Islet precursor cell (in vitro differentiated cells): ENCODE results near the gene S100Z.
"Not testable (repeated sequence)": the region's sequence is repeated elsewhere in the genome, so short reads cannot be mapped to it uniquely, and the experiment has no call there.

Experiments used
- DNase-seq: peaks from one replicate; pipeline ENCODE4 v3.0.0-alpha.2; 2018

The S100Z gene

GRCh38 chr5:76888733-76889300, 39.0 kb downstream of the S100Z start:
- DNase-seq, result no peak

DNA sequence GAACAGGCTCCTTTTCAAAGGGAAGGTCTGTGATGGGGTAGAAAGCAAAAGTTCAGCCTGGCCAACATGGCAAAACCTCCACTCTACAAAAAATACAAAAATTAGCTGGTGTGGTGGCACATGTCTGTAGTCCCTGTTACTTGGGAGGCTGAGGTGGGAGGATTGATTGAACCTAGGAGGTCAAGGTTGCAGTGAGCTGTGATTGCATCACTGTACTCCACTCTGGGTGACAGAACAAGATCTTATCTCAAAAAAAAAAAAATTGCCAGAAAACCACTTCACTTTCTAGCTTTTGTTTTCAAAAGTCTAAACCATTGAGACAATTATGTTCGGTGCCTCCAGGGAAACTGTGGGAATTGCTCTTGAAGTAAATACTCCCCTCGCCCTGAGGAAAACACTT, 43.5 kb downstream of the S100Z start:
- no peak for DNase-seq

GRCh38 chr5:76896196-76896595, 46.4 kb downstream of the S100Z start:
- DNase-seq, result no peak

GRCh38 chr5:76901522-76901921, 51.7 kb downstream of the S100Z start:
- no peak for DNase-seq

DNA sequence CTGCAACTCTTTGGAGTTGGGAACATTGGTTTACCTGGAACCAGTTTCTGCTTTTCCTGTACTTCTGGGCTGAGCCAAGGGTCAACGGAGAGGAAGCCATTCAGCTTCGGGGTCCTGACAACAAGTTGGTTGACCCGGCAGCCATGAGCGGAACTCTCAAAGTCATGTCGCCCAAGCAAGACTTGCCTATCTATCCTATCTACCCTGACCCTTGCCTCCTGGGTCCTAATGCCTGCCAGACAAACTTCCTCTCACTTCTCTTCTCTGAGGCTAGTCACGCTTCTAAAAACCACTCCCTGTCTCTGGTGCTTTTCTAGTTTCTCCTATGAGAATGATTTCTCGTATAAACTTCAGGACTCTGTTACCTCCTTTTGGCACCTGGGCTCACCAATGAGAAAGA, 58.4 kb downstream of the S100Z start:
- DNase-seq, result no peak

GRCh38 chr5:76910344-76910933, 60.6 kb downstream of the S100Z start:
- DNase-seq, result not testable (repeated sequence)

GRCh38 chr5:76914671-76915070, 64.9 kb downstream of the S100Z start:
- not testable (repeated sequence) for DNase-seq

DNA sequence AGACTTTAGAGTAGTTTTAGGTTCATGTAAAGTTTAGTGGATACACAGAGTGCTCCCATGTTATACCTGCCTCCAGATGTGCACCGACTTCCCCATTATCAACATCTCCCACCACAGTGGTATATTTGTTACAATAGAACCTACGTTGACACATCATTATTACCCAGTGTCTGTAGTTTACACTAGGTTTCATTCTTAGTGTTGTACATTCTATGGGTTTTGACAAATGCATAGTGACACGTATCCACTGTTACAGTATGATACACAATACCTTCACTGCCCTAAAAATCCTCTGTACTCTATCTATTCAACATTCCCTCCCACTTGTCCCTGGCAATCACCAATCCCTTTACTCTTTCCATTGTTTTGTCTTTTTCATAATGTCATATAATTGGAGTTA, 68.7 kb downstream of the S100Z start:
- no peak for DNase-seq

- no peak for DNase-seq
These were observed 70.7 kb downstream of the S100Z start for GRCh38 chr5:76920491-76920890.

DNA sequence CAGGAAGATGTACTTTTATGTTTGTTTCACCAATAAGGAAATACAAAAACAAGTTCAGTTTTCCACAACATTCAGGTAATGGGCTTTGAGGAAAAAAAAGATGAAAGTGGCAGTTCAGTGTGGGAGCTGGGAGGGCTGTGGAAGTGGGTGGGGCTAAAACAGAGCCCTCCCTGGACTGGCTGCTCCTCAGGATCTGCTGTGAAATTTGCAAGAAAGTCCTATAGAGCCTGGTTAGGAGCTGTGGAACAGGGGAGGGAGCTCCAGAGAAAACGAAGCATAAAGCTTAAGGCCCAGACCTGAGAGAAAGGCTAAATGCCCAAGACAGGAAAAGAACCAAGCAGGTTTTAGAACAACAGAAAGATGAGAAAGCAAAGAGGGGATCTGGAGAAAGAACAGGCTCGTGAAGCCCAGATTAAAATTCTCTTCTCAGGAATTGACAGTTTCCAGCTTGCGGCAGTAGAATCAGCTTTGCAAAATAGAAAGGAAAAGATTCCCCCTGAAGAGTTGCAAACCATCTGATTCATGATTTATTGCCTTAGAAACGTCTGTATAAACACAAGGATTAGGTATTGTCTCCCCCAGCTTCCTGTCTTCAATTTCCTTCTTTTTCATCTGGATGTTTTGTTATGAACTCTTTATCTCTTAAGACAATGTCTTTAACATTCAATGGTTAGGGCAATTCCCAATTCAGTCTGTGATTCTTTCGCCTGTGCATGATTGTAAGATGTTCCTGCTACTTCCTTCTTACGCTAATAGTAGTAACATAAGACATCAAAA, 76.7 kb downstream of the S100Z start:
- DNase-seq, result no peak

GRCh38 chr5:76927961-76928360, 78.1 kb downstream of the S100Z start:
- no peak for DNase-seq

GRCh38 chr5:76930083-76930482, 80.3 kb downstream of the S100Z start:
- DNase-seq, result no peak

GRCh38 chr5:76938177-76938576, 88.4 kb downstream of the S100Z start:
- no peak for DNase-seq

DNA sequence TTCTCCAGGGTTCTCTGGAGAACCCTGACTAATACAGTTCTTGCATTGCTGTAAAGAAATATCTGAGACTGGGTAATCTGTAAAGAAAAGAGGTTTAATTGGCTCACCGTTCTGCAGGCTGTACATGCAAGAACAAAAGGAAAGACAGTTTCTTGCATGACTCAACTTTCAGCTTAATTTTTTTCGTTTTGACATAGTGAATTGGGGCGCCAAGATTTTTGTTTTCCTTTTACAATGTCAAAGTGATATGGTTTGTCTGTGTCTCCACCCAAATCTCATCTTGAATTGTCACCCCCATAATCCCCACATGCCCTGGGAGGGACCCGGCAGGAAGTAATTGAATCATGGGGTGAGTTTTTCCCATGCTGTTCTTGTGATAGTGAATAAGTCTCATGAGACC, 91.2 kb downstream of the S100Z start:
- DNase-seq, result no peak

GRCh38 chr5:76941442-76941841, 91.6 kb downstream of the S100Z start:
- DNase-seq, result no peak

DNA sequence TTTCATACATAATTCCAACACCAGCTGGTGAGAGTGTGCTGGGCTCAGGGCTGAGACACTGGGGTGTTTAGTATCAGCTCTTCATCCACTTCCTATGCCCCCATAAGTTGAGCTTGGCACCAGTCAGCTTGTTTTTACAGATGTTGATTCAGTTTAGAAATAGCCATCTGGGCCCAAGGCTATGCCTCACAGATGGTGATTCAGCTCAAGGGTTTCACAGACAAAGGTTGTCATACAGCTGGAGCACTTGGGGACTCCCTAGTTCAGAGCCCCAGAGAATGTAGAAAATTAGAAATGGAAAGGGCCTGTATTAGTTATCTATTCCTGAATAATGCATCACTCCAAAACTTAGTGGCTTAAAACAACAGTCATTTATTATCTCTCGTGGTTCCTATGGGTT, 92.8 kb downstream of the S100Z start:
- DNase-seq, result no peak

DNA sequence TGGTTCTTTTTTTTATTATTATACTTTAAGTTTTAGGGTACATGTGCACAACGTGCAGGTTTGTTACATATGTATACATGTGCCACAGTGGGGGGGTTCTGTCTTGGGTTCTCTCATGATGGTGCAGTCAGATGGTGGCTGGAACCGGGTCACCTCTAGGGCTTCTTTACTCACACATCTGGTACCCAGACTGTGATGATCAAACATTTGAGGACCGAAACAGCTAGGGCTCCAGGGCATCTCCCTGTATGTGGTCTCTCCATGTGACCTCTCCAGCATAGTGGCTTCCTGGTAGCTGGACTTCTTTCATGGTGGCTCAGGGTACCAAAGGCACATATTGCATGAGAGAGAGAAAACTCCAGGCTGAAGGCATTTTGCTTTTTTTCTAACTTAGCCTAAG, 93.2 kb downstream of the S100Z start:
- no peak for DNase-seq

DNA sequence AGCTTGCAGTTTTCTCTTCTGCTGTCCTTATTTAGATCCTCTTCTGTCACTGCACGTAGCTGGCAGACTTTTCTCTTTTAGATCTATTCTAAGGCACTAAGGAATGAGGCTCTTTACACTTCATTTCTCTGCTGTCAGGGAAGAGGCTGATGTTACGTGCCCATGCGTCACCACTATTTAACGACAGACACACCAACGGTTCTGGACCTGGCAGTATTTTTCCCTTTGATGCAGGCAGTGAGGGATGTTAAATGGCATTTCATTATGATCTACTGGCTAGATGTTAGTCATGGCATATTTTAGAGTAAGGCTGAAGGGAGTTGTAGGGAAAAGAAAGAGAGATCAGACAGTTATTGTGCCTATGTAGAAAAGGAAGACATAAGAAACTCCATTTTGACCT, 94.8 kb downstream of the S100Z start:
- no peak for DNase-seq

DNA sequence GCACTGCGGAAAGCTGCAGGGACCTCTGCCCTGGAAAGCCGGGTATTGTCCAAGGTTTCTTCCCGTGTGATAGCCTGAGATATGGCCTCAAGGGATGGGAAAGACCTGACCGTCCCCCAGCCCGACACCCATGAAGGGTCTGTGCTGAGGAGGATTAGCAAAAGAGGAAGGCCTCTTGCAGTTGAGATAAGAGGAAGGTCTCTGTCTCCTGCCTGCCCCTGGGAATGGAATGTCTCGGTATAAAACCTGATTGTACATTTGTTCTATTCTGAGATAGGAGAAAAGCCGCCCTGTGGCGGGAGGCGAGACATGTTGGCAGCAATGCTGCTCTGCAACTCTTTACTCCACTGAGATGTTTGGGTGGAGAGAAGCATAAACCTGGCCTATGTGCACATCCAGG, 95.4 kb downstream of the S100Z start:
- peak; percentile 69 for DNase-seq

DNA sequence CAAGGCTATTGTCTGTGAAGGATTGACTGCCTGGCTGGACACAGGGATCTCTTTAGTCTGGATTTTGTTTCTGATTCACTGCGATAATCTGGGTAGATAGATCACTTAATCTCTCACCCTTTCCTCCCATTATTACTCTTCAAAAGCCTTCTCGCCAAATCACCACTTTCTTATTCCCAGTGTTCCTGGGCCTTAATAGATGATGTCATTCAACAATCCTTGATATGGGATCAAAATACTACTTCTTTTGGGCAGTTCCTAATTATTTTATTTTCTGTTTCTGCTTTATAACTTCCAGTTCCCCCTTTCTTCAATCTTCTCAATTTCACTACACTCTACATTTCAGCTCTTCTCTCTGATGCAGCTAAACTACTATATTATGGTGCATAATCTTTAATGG, 96.3 kb downstream of the S100Z start:
- no peak for DNase-seq

- no peak for DNase-seq
These were observed 97.3 kb downstream of the S100Z start for GRCh38 chr5:76947082-76947503.

GRCh38 chr5:76952795-76953536, 103.2 kb downstream of the S100Z start, which contains the start of gene CRHBP:
TSS of gene CRHBP (plus strand) at chr5:76953045. CDS start at chr5:76953135, 90 bp downstream.
- peak; percentile 60 for DNase-seq

GRCh38 chr5:76953551-76954382, 104.0 kb downstream of the S100Z start:
- DNase-seq, result peak; percentile 61
